ENCODE results near the gene ALDH1A3.
A peak's percentile ranks its signal among the peaks of the same experiment; 100 is the strongest.

The ALDH1A3 gene

GRCh38 chr15:100869151-100869999, 10.3 kb upstream of the ALDH1A3 start:
- H3K9ac ChIP-seq (ENCODE audit: low read length in 5 of 5), result no peak overlapping the region
- H3K4me1 ChIP-seq (ENCODE audit: control insufficient read depth in 5 of 5, insufficient read depth in 5 of 5, low read length in 5 of 5), result peaks cover 0 to 3% (median 0%) of the 10 kb centered on the region in 5 donors
- no peaks in the 10 kb centered on the region for H3K27me3 ChIP-seq (ENCODE audit: control insufficient read depth in 5 of 5, insufficient read depth in 4 of 5, low read length in 5 of 5)
- no peak overlapping the region for H3K4me3 ChIP-seq (ENCODE audit: low read depth in 1 of 5, low read length in 5 of 5)
- peaks cover 0 to 9% (median 0%) of the 10 kb centered on the region in 5 donors for H3K9me3 ChIP-seq (ENCODE audit: control insufficient read depth in 5 of 5, low read length in 5 of 5)
- no peaks in the 10 kb centered on the region for H3K36me3 ChIP-seq (ENCODE audit: control insufficient read depth in 5 of 5, insufficient read depth in 5 of 5, low read length in 5 of 5)
- H3K27ac ChIP-seq (ENCODE audit: low read depth, low read length), result no peak overlapping the region

GRCh38 chr15:100873029-100873677, 6.5 kb upstream of the ALDH1A3 start:
- no peak overlapping the region for H3K4me3 ChIP-seq (ENCODE audit: low read depth in 1 of 5, low read length in 5 of 5)
- H3K4me1 ChIP-seq (ENCODE audit: control insufficient read depth in 5 of 5, insufficient read depth in 5 of 5, low read length in 5 of 5), result no peaks in the 10 kb centered on the region
- H3K9me3 ChIP-seq (ENCODE audit: control insufficient read depth in 5 of 5, low read length in 5 of 5), result peaks cover 0 to 9% (median 0%) of the 10 kb centered on the region in 5 donors
- H3K36me3 ChIP-seq (ENCODE audit: control insufficient read depth in 5 of 5, insufficient read depth in 5 of 5, low read length in 5 of 5), result no peaks in the 10 kb centered on the region
- H3K27ac ChIP-seq (ENCODE audit: low read depth, low read length), result no peak overlapping the region
- peaks cover 0 to 5% (median 2%) of the 10 kb centered on the region in 5 donors for H3K27me3 ChIP-seq (ENCODE audit: control insufficient read depth in 5 of 5, insufficient read depth in 4 of 5, low read length in 5 of 5)
- H3K9ac ChIP-seq (ENCODE audit: low read length in 5 of 5), result no peak overlapping the region

GRCh38 chr15:100875495-100875894, 4.1 kb upstream of the ALDH1A3 start:
- Histone ChIP-seq H3K4me3 (ENCODE audit: low read depth in 1 of 5, low read length in 5 of 5) (no peak overlapping the region), H3K9ac (ENCODE audit: low read length in 5 of 5) (no peak overlapping the region), H3K9me3 (ENCODE audit: control insufficient read depth in 5 of 5, low read length in 5 of 5) (no peaks in the 10 kb centered on the region), H3K36me3 (ENCODE audit: control insufficient read depth in 5 of 5, insufficient read depth in 5 of 5, low read length in 5 of 5) (no peaks in the 10 kb centered on the region), H3K4me1 (ENCODE audit: control insufficient read depth in 5 of 5, insufficient read depth in 5 of 5, low read length in 5 of 5) (peaks cover 0 to 15% (median 6%) of the 10 kb centered on the region in 5 donors), H3K27me3 (ENCODE audit: control insufficient read depth in 5 of 5, insufficient read depth in 4 of 5, low read length in 5 of 5) (peaks cover 0 to 15% (median 9%) of the 10 kb centered on the region in 5 donors), H3K27ac (ENCODE audit: low read depth, low read length) (no peak overlapping the region)

- H3K9ac ChIP-seq (ENCODE audit: low read length in 5 of 5), result no peak overlapping the region
- no peaks in the 10 kb centered on the region for H3K9me3 ChIP-seq (ENCODE audit: control insufficient read depth in 5 of 5, low read length in 5 of 5)
- peaks cover 0 to 15% (median 7%) of the 10 kb centered on the region in 5 donors for H3K4me1 ChIP-seq (ENCODE audit: control insufficient read depth in 5 of 5, insufficient read depth in 5 of 5, low read length in 5 of 5)
- H3K27me3 ChIP-seq (ENCODE audit: control insufficient read depth in 5 of 5, insufficient read depth in 4 of 5, low read length in 5 of 5), result peaks cover 0 to 20% (median 10%) of the 10 kb centered on the region in 5 donors
- H3K27ac ChIP-seq (ENCODE audit: low read depth, low read length), result no peak overlapping the region
- no peaks in the 10 kb centered on the region for H3K36me3 ChIP-seq (ENCODE audit: control insufficient read depth in 5 of 5, insufficient read depth in 5 of 5, low read length in 5 of 5)
- no peak overlapping the region for H3K4me3 ChIP-seq (ENCODE audit: low read depth in 1 of 5, low read length in 5 of 5)
These were observed 3.7 kb upstream of the ALDH1A3 start for GRCh38 chr15:100875976-100876375.

- no peak overlapping the region for H3K4me3 ChIP-seq (ENCODE audit: low read depth in 1 of 5, low read length in 5 of 5)
- peaks cover 0 to 29% (median 14%) of the 10 kb centered on the region in 5 donors for H3K27me3 ChIP-seq (ENCODE audit: control insufficient read depth in 5 of 5, insufficient read depth in 4 of 5, low read length in 5 of 5)
- H3K36me3 ChIP-seq (ENCODE audit: control insufficient read depth in 5 of 5, insufficient read depth in 5 of 5, low read length in 5 of 5), result no peaks in the 10 kb centered on the region
- H3K27ac ChIP-seq (ENCODE audit: low read depth, low read length), result no peak overlapping the region
- peaks cover 0 to 15% (median 7%) of the 10 kb centered on the region in 5 donors for H3K4me1 ChIP-seq (ENCODE audit: control insufficient read depth in 5 of 5, insufficient read depth in 5 of 5, low read length in 5 of 5)
- no peaks in the 10 kb centered on the region for H3K9me3 ChIP-seq (ENCODE audit: control insufficient read depth in 5 of 5, low read length in 5 of 5)
- no peak overlapping the region for H3K9ac ChIP-seq (ENCODE audit: low read length in 5 of 5)
These were observed 2.1 kb upstream of the ALDH1A3 start for GRCh38 chr15:100877551-100877950.

- Histone ChIP-seq H3K4me3 (ENCODE audit: low read depth in 1 of 5, low read length in 5 of 5) (no peak overlapping the region), H3K36me3 (ENCODE audit: control insufficient read depth in 5 of 5, insufficient read depth in 5 of 5, low read length in 5 of 5) (no peaks in the 10 kb centered on the region), H3K27ac (ENCODE audit: low read depth, low read length) (no peak overlapping the region), H3K9me3 (ENCODE audit: control insufficient read depth in 5 of 5, low read length in 5 of 5) (no peaks in the 10 kb centered on the region), H3K4me1 (ENCODE audit: control insufficient read depth in 5 of 5, insufficient read depth in 5 of 5, low read length in 5 of 5) (peaks cover 0 to 15% (median 7%) of the 10 kb centered on the region in 5 donors), H3K9ac (ENCODE audit: low read length in 5 of 5) (no peak overlapping the region), H3K27me3 (ENCODE audit: control insufficient read depth in 5 of 5, insufficient read depth in 4 of 5, low read length in 5 of 5) (peaks cover 0 to 29% (median 14%) of the 10 kb centered on the region in 5 donors)
These were observed 1.5 kb upstream of the ALDH1A3 start for GRCh38 chr15:100878130-100878529.

- Histone ChIP-seq H3K9me3 (ENCODE audit: control insufficient read depth in 5 of 5, low read length in 5 of 5) (no peaks in the 10 kb centered on the region), H3K4me3 (ENCODE audit: low read depth in 1 of 5, low read length in 5 of 5) (peak overlapping the region in 4 of 5 donors; percentile 44 to 58 (median 51)), H3K9ac (ENCODE audit: low read length in 5 of 5) (peak overlapping the region in 1 of 5 donors; percentile 4), H3K27me3 (ENCODE audit: control insufficient read depth in 5 of 5, insufficient read depth in 4 of 5, low read length in 5 of 5) (peaks cover 0 to 29% (median 14%) of the 10 kb centered on the region in 5 donors), H3K4me1 (ENCODE audit: control insufficient read depth in 5 of 5, insufficient read depth in 5 of 5, low read length in 5 of 5) (peaks cover 0 to 15% (median 7%) of the 10 kb centered on the region in 5 donors), H3K27ac (ENCODE audit: low read depth, low read length) (no peak overlapping the region), H3K36me3 (ENCODE audit: control insufficient read depth in 5 of 5, insufficient read depth in 5 of 5, low read length in 5 of 5) (no peaks in the 10 kb centered on the region)
These were observed 983 bp upstream of the ALDH1A3 start for GRCh38 chr15:100878648-100879047.

- H3K4me1 ChIP-seq (ENCODE audit: control insufficient read depth in 5 of 5, insufficient read depth in 5 of 5, low read length in 5 of 5), result peaks cover 0 to 15% (median 7%) of the 10 kb centered on the region in 5 donors
- peak overlapping the region in 4 of 5 donors; percentile 44 to 61 (median 58) for H3K4me3 ChIP-seq (ENCODE audit: low read depth in 1 of 5, low read length in 5 of 5)
- H3K27me3 ChIP-seq (ENCODE audit: control insufficient read depth in 5 of 5, insufficient read depth in 4 of 5, low read length in 5 of 5), result peaks cover 0 to 29% (median 14%) of the 10 kb centered on the region in 5 donors
- H3K9ac ChIP-seq (ENCODE audit: low read length in 5 of 5), result peak overlapping the region in 1 of 5 donors; percentile 4
- no peaks in the 10 kb centered on the region for H3K36me3 ChIP-seq (ENCODE audit: control insufficient read depth in 5 of 5, insufficient read depth in 5 of 5, low read length in 5 of 5)
- no peaks in the 10 kb centered on the region for H3K9me3 ChIP-seq (ENCODE audit: control insufficient read depth in 5 of 5, low read length in 5 of 5)
- no peak overlapping the region for H3K27ac ChIP-seq (ENCODE audit: low read depth, low read length)
These were observed 569 bp upstream of the ALDH1A3 start for GRCh38 chr15:100879061-100879463.

GRCh38 chr15:100880139-100880896, 687 bp downstream of the ALDH1A3 start:
- H3K27me3 ChIP-seq (ENCODE audit: control insufficient read depth in 5 of 5, insufficient read depth in 4 of 5, low read length in 5 of 5), result peaks cover 0 to 29% (median 14%) of the 10 kb centered on the region in 5 donors
- H3K4me1 ChIP-seq (ENCODE audit: control insufficient read depth in 5 of 5, insufficient read depth in 5 of 5, low read length in 5 of 5), result peaks cover 0 to 15% (median 7%) of the 10 kb centered on the region in 5 donors
- peak overlapping the region; percentile 40 to 68 (median 57) for H3K4me3 ChIP-seq (ENCODE audit: low read depth in 1 of 5, low read length in 5 of 5)
- peak overlapping the region in 2 of 5 donors; percentile 20 to 66 for H3K9ac ChIP-seq (ENCODE audit: low read length in 5 of 5)
- no peak overlapping the region for H3K27ac ChIP-seq (ENCODE audit: low read depth, low read length)
- H3K36me3 ChIP-seq (ENCODE audit: control insufficient read depth in 5 of 5, insufficient read depth in 5 of 5, low read length in 5 of 5), result no peaks in the 10 kb centered on the region
- H3K9me3 ChIP-seq (ENCODE audit: control insufficient read depth in 5 of 5, low read length in 5 of 5), result no peaks in the 10 kb centered on the region
